C4-2B (cell line): ENCODE data around the gene KRTAP16-1.

Experiments used
- H3K27ac ChIP-seq: fragments of 450-650 bp; 2 replicates; pipeline ENCODE4 v1.5.1; 2017
- CTCF ChIP-seq: fragments of 450-650 bp; conservative IDR thresholded peaks from 2 replicates; pipeline ENCODE4 v1.5.1; 2017; ENCODE audit warnings: mild to moderate bottlenecking
- ZFX ChIP-seq: fragments of 450-650 bp; IDR thresholded peaks from 2 replicates; pipeline ENCODE4 v1.6.1; 2017

KRTAP16-1 gene

GRCh38 chr17:41334385-41335305, 25.5 kb upstream of the KRTAP16-1 start:
- no peak for TF ChIP-seq ZFX
- TF ChIP-seq CTCF: no peak
- no peak overlapping the region for H3K27ac ChIP-seq

DNA sequence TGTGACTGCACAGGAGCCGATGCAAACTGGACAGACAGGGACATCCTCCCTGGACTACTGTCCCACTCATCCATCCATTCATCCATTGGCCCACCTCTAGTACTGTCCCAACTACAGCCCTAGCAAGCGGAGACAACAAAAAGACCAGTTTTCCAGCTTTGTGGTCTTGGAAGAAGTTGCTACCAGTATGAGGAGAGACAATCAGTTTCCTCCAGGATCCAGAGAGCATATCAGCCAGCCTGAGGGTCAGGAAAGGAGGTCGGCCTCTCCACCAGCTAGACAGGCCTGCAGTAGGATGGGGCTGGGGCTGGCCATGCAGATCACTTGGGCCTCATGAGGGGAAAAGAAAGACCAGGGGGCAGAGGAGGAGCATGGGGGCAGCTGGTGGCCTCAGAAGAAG, 24.7 kb upstream of the KRTAP16-1 start:
- no peak overlapping the region for H3K27ac ChIP-seq

DNA sequence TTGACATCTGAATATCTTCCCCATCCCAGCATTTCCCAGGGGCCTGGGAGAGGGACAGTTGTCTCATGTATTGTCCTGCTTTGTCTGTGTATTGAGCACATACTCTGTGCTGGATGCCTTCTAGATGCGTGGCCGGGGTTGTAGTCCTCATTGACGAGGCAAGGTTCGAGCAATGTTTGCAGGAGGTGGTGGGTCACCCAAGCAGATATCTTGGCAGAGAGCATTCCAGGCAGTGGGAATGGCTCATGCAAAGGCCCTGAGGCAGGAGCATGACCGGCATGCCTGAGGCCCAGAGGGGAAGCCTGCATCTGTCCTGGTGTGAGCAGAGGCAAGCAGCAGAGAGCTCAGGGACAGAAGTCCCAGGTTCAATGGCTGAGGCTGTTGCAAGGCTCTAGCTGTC, 24.0 kb upstream of the KRTAP16-1 start:
- TF ChIP-seq ZFX (no peak), CTCF (no peak)

More for the DNA sequence above, 24.7 kb upstream of the KRTAP16-1 start:
- TF ChIP-seq CTCF (no peak), ZFX (no peak)

GRCh38 chr17:41332239-41332638, 23.1 kb upstream of the KRTAP16-1 start:
- TF ChIP-seq CTCF: no peak
- TF ChIP-seq ZFX: no peak
- H3K27ac ChIP-seq: no peak overlapping the region

More for the DNA sequence above, 24.0 kb upstream of the KRTAP16-1 start:
- H3K27ac ChIP-seq: no peak overlapping the region

GRCh38 chr17:41331606-41332005, 22.5 kb upstream of the KRTAP16-1 start:
- H3K27ac ChIP-seq: no peak overlapping the region
- TF ChIP-seq CTCF (no peak), ZFX (no peak)

- no peak overlapping the region for H3K27ac ChIP-seq
- TF ChIP-seq CTCF (peak; percentile 90), ZFX (no peak)
These were observed 20.3 kb upstream of the KRTAP16-1 start for GRCh38 chr17:41329279-41329948.

GRCh38 chr17:41328207-41328606, 19.1 kb upstream of the KRTAP16-1 start:
- H3K27ac ChIP-seq: no peak overlapping the region
- no peak for TF ChIP-seq ZFX
- no peak for TF ChIP-seq CTCF
